SK-N-SH treated with all-trans-retinoic acid at 6 μM for 48 hours (cell line): ENCODE data around the gene NEK1.
A peak's percentile ranks its signal among the peaks of the same experiment; 100 is the strongest.

Experiments
- ATAC-seq: fragments of 200-7000 bp; cut with Tn5 transposase; 3 replicates; pipeline ENCODE4 v1.9.1; 2020; ENCODE audit warnings: mild to moderate bottlenecking, moderate library complexity
- ARNTL ChIP-seq: fragments of 450-650 bp; formaldehyde crosslinking; IDR thresholded peaks from 2 replicates; pipeline ENCODE4 v1.5.0; 2020; ENCODE audit warnings: low read depth, mild to moderate bottlenecking, moderate library complexity, borderline replicate concordance
- BACH2 ChIP-seq: fragments of 250-450 bp; sonication (Bioruptor Pico); IDR thresholded peaks from 2 replicates; pipeline ENCODE4 v1.9.0; 2021; ENCODE audit warnings: mild to moderate bottlenecking, borderline replicate concordance
- CREB5 ChIP-seq: fragments of 250-450 bp; sonication (Bioruptor Pico); IDR thresholded peaks from 2 replicates; pipeline ENCODE4 v1.5.1; 2020; ENCODE audit warnings: low read depth, mild to moderate bottlenecking, moderate library complexity
- CSDC2 ChIP-seq: fragments of 250-450 bp; sonication (Bioruptor Pico); IDR thresholded peaks from 2 replicates; pipeline ENCODE4 v1.5.0; 2020; ENCODE audit warnings: mild to moderate bottlenecking, moderate library complexity
- CSRNP3 ChIP-seq: fragments of 250-450 bp; sonication (Bioruptor Pico); IDR thresholded peaks from 2 replicates; pipeline ENCODE4 v1.5.1; 2021; ENCODE audit warnings: mild to moderate bottlenecking, moderate library complexity
- ESRRG ChIP-seq: fragments of 250-450 bp; sonication (Bioruptor Pico); IDR thresholded peaks from 2 replicates; pipeline ENCODE4 v1.6.1; 2021; ENCODE audit warnings: mild to moderate bottlenecking
- GLIS3 ChIP-seq: fragments of 250-450 bp; sonication (Bioruptor Pico); IDR thresholded peaks from 2 replicates; pipeline ENCODE4 v1.5.0; 2020; ENCODE audit warnings: mild to moderate bottlenecking, moderate library complexity
- ISL1 ChIP-seq: fragments of 250-450 bp; sonication (Bioruptor Pico); IDR thresholded peaks from 2 replicates; pipeline ENCODE4 v2.1.2; 2022; ENCODE audit warnings: mild to moderate bottlenecking, moderate library complexity
- PATZ1 ChIP-seq: fragments of 250-450 bp; sonication (Bioruptor Pico); IDR thresholded peaks from 2 replicates; pipeline ENCODE4 v1.8.0; 2020; ENCODE audit warnings: mild to moderate bottlenecking, moderate library complexity, borderline replicate concordance
- POU6F1 ChIP-seq: fragments of 250-450 bp; sonication (Bioruptor Pico); IDR thresholded peaks from 2 replicates; pipeline ENCODE4 v1.8.0; 2021; ENCODE audit warnings: low read depth, mild to moderate bottlenecking, moderate library complexity, borderline replicate concordance
- PPARA ChIP-seq: fragments of 250-450 bp; sonication (Bioruptor Pico); IDR thresholded peaks from 2 replicates; pipeline ENCODE4 v1.5.0; 2020; ENCODE audit warnings: mild to moderate bottlenecking, borderline replicate concordance
- RARB ChIP-seq: fragments of 250-450 bp; sonication (Bioruptor Pico); IDR thresholded peaks from 2 replicates; pipeline ENCODE4 v1.8.0; 2021; ENCODE audit warnings: mild to moderate bottlenecking, moderate library complexity
- SNAI2 ChIP-seq: fragments of 250-450 bp; sonication (Bioruptor Pico); IDR thresholded peaks from 2 replicates; pipeline ENCODE4 v1.5.0; 2020; ENCODE audit warnings: mild to moderate bottlenecking, moderate library complexity
- TCF4 ChIP-seq: fragments of 250-450 bp; sonication (Bioruptor Pico); IDR thresholded peaks from 2 replicates; pipeline ENCODE4 v1.8.0; 2021; ENCODE audit warnings: mild to moderate bottlenecking, moderate library complexity, borderline replicate concordance
- TOX ChIP-seq: fragments of 250-450 bp; sonication (Bioruptor Pico); IDR thresholded peaks from 2 replicates; pipeline ENCODE4 v1.8.0; 2021; ENCODE audit warnings: mild to moderate bottlenecking, moderate library complexity, borderline replicate concordance
- TSHZ2 ChIP-seq: fragments of 250-450 bp; sonication (Bioruptor Pico); IDR thresholded peaks from 2 replicates; pipeline ENCODE4 v1.5.0; 2020; ENCODE audit warnings: mild to moderate bottlenecking, moderate library complexity
- ZC3H10 ChIP-seq: fragments of 250-450 bp; sonication (Bioruptor Pico); IDR thresholded peaks from 2 replicates; pipeline ENCODE4 v1.5.1; 2021; ENCODE audit warnings: mild to moderate bottlenecking, moderate library complexity
- ZFP3 ChIP-seq: fragments of 250-450 bp; sonication (Bioruptor Pico); IDR thresholded peaks from 2 replicates; pipeline ENCODE4 v1.5.0; 2020; ENCODE audit warnings: mild to moderate bottlenecking, moderate library complexity
- ZNF8 ChIP-seq: fragments of 450-650 bp; formaldehyde crosslinking; IDR thresholded peaks from 2 replicates; pipeline ENCODE4 v1.5.0; 2020; ENCODE audit warnings: mild to moderate bottlenecking, moderate library complexity

NEK1 gene

GRCh38 chr4:169659716-169660670 lies 47.6 kb upstream of the NEK1 start:
- TF ChIP-seq TCF4 (peak; percentile 21; the same call in 1 of the 2 replicates), ARNTL (CRISPR knock-in tag) (no peak), ESRRG (no peak), ZC3H10 (CRISPR knock-in tag) (no peak), CSDC2 (CRISPR knock-in tag) (0 out of 2 replicates have a peak, but pooled peaks have one; percentile 15), CSRNP3 (CRISPR knock-in tag) (0 out of 2 replicates have a peak, but pooled peaks have one; percentile 59), CREB5 (CRISPR knock-in tag) (peak; percentile 61; the same call in 1 of the 2 replicates), PATZ1 (CRISPR knock-in tag) (no peak), PPARA (CRISPR knock-in tag) (peak; percentile 61; the same call in 1 of the 2 replicates), ZNF8 (peak; percentile 8; the same call in 1 of the 2 replicates), ISL1 (peak; percentile 36; the same call in 1 of the 2 replicates), TSHZ2 (CRISPR knock-in tag) (0 out of 2 replicates have a peak, but pooled peaks have one; percentile 23), GLIS3 (no peak), ZFP3 (CRISPR knock-in tag) (no peak), BACH2 (no peak)
- ATAC-seq = peak; percentile 93

- ATAC-seq = no peak; the same call in 1 of the 3 replicates
- TF ChIP-seq TOX (CRISPR knock-in tag) = 0 out of 2 replicates have a peak, but pooled peaks have one; percentile 21
- no peak for TF ChIP-seq RARB (CRISPR knock-in tag)
- TF ChIP-seq, all 23 proteins: peak for 1
Observed at GRCh38 chr4:169658975-169659715, 46.8 kb upstream of the NEK1 start.

GRCh38 chr4:169658196-169658595 lies 45.8 kb upstream of the NEK1 start:
- no peak for ATAC-seq
- TF ChIP-seq SNAI2 (no peak), ZFP3 (CRISPR knock-in tag) (no peak), PPARA (CRISPR knock-in tag) (no peak), TOX (CRISPR knock-in tag) (no peak), CREB5 (CRISPR knock-in tag) (no peak), POU6F1 (no peak), ZC3H10 (CRISPR knock-in tag) (no peak), ZNF8 (no peak), RARB (CRISPR knock-in tag) (no peak), PATZ1 (CRISPR knock-in tag) (no peak)
